ENCODE results near the gene ASCC3. TPM values are rescaled to one million over a fixed set of nuclear protein-coding genes. Genes with fewer than 3 reads are reported as not detected.

The ASCC3 gene
- total and polyA plus RNA-seq, 12 donors, result 3.1 to 46.2 (median 32.4) TPM

DNA sequence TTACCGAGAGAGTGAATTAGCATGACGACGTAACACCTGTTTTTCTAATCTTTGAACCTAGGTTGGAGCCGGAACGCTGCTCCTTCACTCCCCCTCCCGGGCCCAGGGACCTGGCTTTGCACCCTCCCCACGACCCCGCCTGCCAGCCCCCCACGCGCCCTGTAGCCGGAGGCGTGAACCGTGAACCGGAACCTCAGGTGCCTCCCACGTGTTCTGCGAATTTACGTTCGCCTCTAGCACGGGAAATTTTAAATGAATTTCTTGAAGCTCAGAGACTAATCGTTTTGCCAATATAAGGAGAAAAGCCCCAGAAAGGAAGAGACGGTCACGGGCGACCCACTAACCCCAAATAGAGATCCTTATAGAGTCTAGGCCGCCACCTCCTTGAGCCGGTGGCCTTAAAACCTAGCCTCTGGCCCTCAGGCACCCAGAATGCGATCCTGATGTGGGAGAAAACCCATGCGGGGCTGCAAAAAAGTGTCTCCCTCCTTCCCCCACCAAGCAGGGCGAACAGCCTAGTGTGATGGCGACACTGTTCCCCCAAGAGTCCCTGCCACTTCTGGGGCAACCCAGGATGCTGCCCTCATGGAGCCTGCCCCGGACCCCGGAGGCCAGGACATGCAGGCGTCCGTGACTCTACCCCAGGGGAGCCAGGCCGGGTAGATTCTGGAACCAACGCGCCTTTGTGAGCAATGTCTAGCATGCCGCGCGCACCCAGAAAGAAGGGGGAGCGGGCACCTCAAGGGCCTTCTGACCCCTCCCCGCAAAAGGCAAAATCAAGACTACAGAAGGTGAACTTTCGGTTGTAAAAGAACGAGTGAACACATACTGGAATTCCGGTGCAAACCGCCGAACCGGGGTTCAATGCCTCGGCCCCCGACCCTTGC is 413.8 kb downstream of the ASCC3 start:
- intact Hi-C loops (cut with DNase I), result no loop called here
- no peaks in the 10 kb centered on the region for H3K9me3 ChIP-seq (replicated peaks in 1 of 3)
- H3K4me1 ChIP-seq (replicated peaks in 1 of 2), result peaks cover 0 to 12% of the 10 kb centered on the region in 2 donors
- TF ChIP-seq, protein P1, sequence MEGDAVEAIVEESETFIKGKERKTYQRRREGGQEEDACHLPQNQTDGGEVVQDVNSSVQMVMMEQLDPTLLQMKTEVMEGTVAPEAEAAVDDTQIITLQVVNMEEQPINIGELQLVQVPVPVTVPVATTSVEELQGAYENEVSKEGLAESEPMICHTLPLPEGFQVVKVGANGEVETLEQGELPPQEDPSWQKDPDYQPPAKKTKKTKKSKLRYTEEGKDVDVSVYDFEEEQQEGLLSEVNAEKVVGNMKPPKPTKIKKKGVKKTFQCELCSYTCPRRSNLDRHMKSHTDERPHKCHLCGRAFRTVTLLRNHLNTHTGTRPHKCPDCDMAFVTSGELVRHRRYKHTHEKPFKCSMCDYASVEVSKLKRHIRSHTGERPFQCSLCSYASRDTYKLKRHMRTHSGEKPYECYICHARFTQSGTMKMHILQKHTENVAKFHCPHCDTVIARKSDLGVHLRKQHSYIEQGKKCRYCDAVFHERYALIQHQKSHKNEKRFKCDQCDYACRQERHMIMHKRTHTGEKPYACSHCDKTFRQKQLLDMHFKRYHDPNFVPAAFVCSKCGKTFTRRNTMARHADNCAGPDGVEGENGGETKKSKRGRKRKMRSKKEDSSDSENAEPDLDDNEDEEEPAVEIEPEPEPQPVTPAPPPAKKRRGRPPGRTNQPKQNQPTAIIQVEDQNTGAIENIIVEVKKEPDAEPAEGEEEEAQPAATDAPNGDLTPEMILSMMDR (IDR thresholded peaks at IDR 0.05), result no peak
- no peak for TF ChIP-seq POLR2A (IDR thresholded peaks at IDR 0.05)
- H3K27ac ChIP-seq, result no peak overlapping the region
- peaks cover 94% of the 10 kb centered on the region for H3K27me3 ChIP-seq
- no peak for DNase-seq
- H3K36me3 ChIP-seq (replicated peaks in 1 of 2), result no peaks in the 10 kb centered on the region
- WGBS, 4 donors, result 7 to 11% (median 10%) methylated on average over 30 to 49 of the region's 49 CpGs
- no peak overlapping the region for H3K4me3 ChIP-seq

DNA sequence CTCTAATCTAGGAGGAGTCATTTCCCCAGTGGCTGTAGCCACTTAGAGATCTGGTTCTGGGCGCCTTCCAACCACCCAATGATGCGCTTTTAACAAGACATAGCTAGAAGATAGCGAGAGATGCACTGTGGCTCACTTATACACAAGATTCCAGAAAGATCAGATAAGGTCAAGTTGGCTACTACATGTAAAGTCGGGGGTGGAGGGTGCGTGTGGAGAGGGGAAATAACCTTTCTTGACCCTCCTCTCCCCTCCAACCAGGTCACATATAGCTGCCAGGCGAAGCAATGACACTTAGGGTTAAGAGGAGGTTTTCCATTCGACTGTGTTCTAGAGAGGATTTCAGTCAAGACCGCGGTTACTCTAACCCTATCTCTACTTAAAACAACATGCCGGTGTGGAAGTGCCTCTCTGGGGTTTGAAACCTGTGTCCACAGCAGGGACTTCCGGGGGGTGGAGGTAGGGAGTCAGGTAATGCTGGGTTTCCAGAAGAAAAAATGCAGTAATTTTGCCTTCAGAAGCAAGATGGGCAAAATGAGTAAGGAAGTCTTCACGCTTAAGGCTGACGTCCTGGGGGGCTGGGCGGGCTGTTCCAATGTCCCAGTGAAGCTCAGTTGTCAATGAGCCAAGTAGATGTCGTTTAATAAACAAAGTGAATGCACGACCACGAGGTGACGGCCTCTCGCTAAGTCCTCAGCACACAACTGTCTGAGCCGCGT is 414.6 kb downstream of the ASCC3 start:
- H3K27me3 ChIP-seq, result peaks cover 97% of the 10 kb centered on the region
- TF ChIP-seq POLR2A (IDR thresholded peaks at IDR 0.05), result no peak
- TF ChIP-seq, protein P1 (IDR thresholded peaks at IDR 0.05), result no peak
- no peak for DNase-seq

DNA sequence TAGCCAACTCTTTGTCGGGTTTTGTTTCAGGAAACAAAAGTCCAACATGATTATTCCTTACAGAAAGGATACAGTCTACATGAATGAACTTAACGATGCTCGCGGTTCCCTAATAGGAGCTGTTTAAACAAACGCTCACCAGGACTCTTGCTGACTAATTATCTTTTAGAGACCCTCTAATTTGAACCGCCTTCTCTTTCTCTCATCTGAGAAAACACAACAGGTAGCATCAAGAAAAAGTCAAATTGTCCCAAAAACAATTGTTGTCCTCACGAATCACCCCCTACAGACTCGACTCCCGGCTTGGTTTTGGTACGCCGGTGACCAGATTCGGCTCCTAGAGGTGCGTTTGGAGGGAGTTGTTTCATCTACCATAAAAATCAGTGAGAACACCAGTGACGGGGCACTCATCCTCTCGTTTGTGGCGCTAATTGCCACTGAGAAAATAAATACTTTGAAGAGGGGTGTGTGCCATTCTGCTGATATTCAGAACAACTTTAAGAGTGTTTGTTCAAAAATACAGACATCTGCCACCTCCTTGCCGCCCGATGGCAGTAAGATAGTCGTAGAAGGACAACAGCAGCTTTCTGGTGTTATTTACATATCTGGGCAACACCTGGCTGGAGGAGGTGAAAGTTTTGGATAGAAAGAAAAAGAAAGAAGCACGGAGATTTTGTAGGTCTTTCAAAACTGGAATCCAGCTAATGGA is 415.3 kb downstream of the ASCC3 start:
- no peak for DNase-seq
- Histone ChIP-seq H3K4me3 (no peak overlapping the region), H3K27ac (no peak overlapping the region), H3K9me3 (replicated peaks in 1 of 3) (no peaks in the 10 kb centered on the region), H3K27me3 (peaks cover 97% of the 10 kb centered on the region), H3K36me3 (replicated peaks in 1 of 2) (no peaks in the 10 kb centered on the region), H3K4me1 (replicated peaks in 1 of 2) (peaks cover 0 to 12% of the 10 kb centered on the region in 2 donors)
- TF ChIP-seq POLR2A (IDR thresholded peaks at IDR 0.05), result no peak
- TF ChIP-seq, protein P1 (IDR thresholded peaks at IDR 0.05), result no peak
- intact Hi-C loops (cut with DNase I), result no loop called here
- WGBS, 4 donors, result 12 to 14% (median 13%) methylated on average over 20 of the region's 20 CpGs

More for the DNA sequence above, 414.6 kb downstream of the ASCC3 start:
- Histone ChIP-seq H3K4me1 (replicated peaks in 1 of 2) (peaks cover 0 to 12% of the 10 kb centered on the region in 2 donors), H3K9me3 (replicated peaks in 1 of 3) (no peaks in the 10 kb centered on the region), H3K36me3 (replicated peaks in 1 of 2) (no peaks in the 10 kb centered on the region), H3K27ac (no peak overlapping the region), H3K4me3 (no peak overlapping the region)
- 8 to 9% (median 8%) methylated on average over 21 of the region's 21 CpGs for WGBS, 4 donors
- intact Hi-C loops (cut with DNase I), result no loop called here

Data from adrenal gland (tissue), 12 donors.